H9 (cell line): ENCODE results near the gene FBLN2. TPM values are rescaled to one million over a fixed set of nuclear protein-coding genes. Genes with fewer than 3 reads are reported as not detected.

Experiments used
- DNase-seq: peaks from one replicate; pipeline ENCODE4 v3.0.0-alpha.2; 2017
- H2AFZ ChIP-seq: one replicate; pipeline ENCODE4 v1.6.1; 2013; ENCODE audit warnings: mild to moderate bottlenecking, low read length, control low read depth, moderate library complexity
- H2AK5ac ChIP-seq: 2 replicates; pipeline ENCODE4 v1.6.1; 2013; ENCODE audit warnings: low read length, control low read depth, mixed read lengths; ENCODE audit not compliant: insufficient read length
- H2BK120ac ChIP-seq: one replicate; pipeline ENCODE4 v1.6.1; 2013; ENCODE audit warnings: low read depth, mild to moderate bottlenecking, low read length, control low read depth, inconsistent platforms; ENCODE audit not compliant: poor library complexity, severe bottlenecking
- H2BK12ac ChIP-seq: 2 replicates; pipeline ENCODE4 v1.6.1; 2013; ENCODE audit warnings: low read length, control low read depth, mixed read lengths, low read depth; ENCODE audit not compliant: insufficient read length
- H2BK15ac ChIP-seq: 2 replicates; pipeline ENCODE4 v1.6.1; 2013; ENCODE audit warnings: low read depth, low read length, control low read depth
- H2BK20ac ChIP-seq: one replicate; pipeline ENCODE4 v1.6.1; 2013; ENCODE audit warnings: low read depth, mild to moderate bottlenecking, low read length, control low read depth, inconsistent platforms; ENCODE audit not compliant: poor library complexity, severe bottlenecking
- H2BK5ac ChIP-seq: 2 replicates; pipeline ENCODE4 v1.6.1; 2013; ENCODE audit warnings: low read length, control low read depth, mixed read lengths; ENCODE audit not compliant: insufficient read length
- H3K14ac ChIP-seq: 2 replicates; pipeline ENCODE4 v1.6.1; 2013; ENCODE audit warnings: low read length, control low read depth; ENCODE audit not compliant: insufficient read depth
- H3K18ac ChIP-seq: 2 replicates; pipeline ENCODE4 v1.6.1; 2013; ENCODE audit warnings: low read depth, mild to moderate bottlenecking, mixed read lengths, low read length, control low read depth; ENCODE audit not compliant: insufficient read length
- H3K23ac ChIP-seq: 2 replicates; pipeline ENCODE4 v1.6.1; 2013; ENCODE audit warnings: low read length, control low read depth, mixed read lengths, low read depth; ENCODE audit not compliant: insufficient read length
- H3K23me2 ChIP-seq: 2 replicates; pipeline ENCODE4 v1.6.1; 2013; ENCODE audit warnings: low read depth, mild to moderate bottlenecking, mixed read lengths, low read length, control low read depth; ENCODE audit not compliant: insufficient read length, poor library complexity, severe bottlenecking
- H3K27ac ChIP-seq: 2 replicates; pipeline ENCODE4 v1.5.1; 2013; ENCODE audit warnings: low read length, control low read depth, mixed read lengths, low read depth; ENCODE audit not compliant: insufficient read length
- H3K27me3 ChIP-seq: 2 replicates; pipeline ENCODE4 v1.6.1; 2013; ENCODE audit warnings: low read length, control low read depth, inconsistent platforms; ENCODE audit not compliant: insufficient read depth
- H3K4ac ChIP-seq: 2 replicates; pipeline ENCODE4 v1.6.1; 2013; ENCODE audit warnings: low read depth, mild to moderate bottlenecking, control low read depth, inconsistent platforms, low read length, moderate library complexity
- H3K4me1 ChIP-seq: 2 replicates; pipeline ENCODE4 v1.6.1; 2013; ENCODE audit warnings: low read length, control low read depth, inconsistent platforms; ENCODE audit not compliant: insufficient read depth
- H3K4me2 ChIP-seq: 2 replicates; pipeline ENCODE4 v1.6.1; 2013; ENCODE audit warnings: low read length, control low read depth, mixed read lengths; ENCODE audit not compliant: insufficient read length, insufficient read depth
- H3K56ac ChIP-seq: 2 replicates; pipeline ENCODE4 v1.6.1; 2013; ENCODE audit warnings: low read depth, mild to moderate bottlenecking, mixed read lengths, low read length, control low read depth; ENCODE audit not compliant: insufficient read length
- H3K79me1 ChIP-seq: 2 replicates; pipeline ENCODE4 v1.6.1; 2013; ENCODE audit warnings: low read depth, mild to moderate bottlenecking, moderate library complexity, low read length, control low read depth, inconsistent platforms; ENCODE audit not compliant: insufficient read depth, poor library complexity, severe bottlenecking
- H3K79me2 ChIP-seq: 2 replicates; pipeline ENCODE4 v1.6.1; 2013; ENCODE audit warnings: low read length, control low read depth, inconsistent platforms; ENCODE audit not compliant: insufficient read depth
- H3K9ac ChIP-seq: 2 replicates; pipeline ENCODE4 v1.6.1; 2013; ENCODE audit warnings: low read length, control low read depth, mixed read lengths; ENCODE audit not compliant: insufficient read length; ENCODE audit errors: extremely low read depth
- H3K9me3 ChIP-seq: one replicate; pipeline ENCODE4 v1.6.1; 2013; ENCODE audit warnings: low read depth, low read length, inconsistent platforms; ENCODE audit not compliant: control insufficient read depth
- H3T11ph ChIP-seq: one replicate; pipeline ENCODE4 v1.6.1; 2013; ENCODE audit warnings: mild to moderate bottlenecking, low read length, control low read depth, inconsistent platforms
- H4K20me1 ChIP-seq: one replicate; pipeline ENCODE4 v1.6.1; 2013; ENCODE audit not compliant: control insufficient read depth, insufficient read length, insufficient read depth
- H4K5ac ChIP-seq: 2 replicates; pipeline ENCODE4 v1.6.1; 2013; ENCODE audit warnings: low read depth, mild to moderate bottlenecking, mixed read lengths, low read length, control low read depth; ENCODE audit not compliant: insufficient read length
- H4K8ac ChIP-seq: replicated peaks from 2 replicates; pipeline ENCODE4 v1.6.1; 2013; ENCODE audit warnings: low read length, control low read depth, mixed read lengths, low read depth; ENCODE audit not compliant: insufficient read length
- H4K91ac ChIP-seq: 2 replicates; pipeline ENCODE4 v1.6.1; 2013; ENCODE audit warnings: low read depth, mild to moderate bottlenecking, moderate library complexity, mixed read lengths, low read length, control low read depth; ENCODE audit not compliant: insufficient read length
- H3K27ac Mint-ChIP-seq, 3 experiments: 2 replicates in 2 of 3; 3 replicates in 1 of 3; pipeline ENCODE4 v1.8.0; 2020 to 2021; ENCODE audit warnings: mixed read lengths in 3 of 3, mild to moderate bottlenecking in 1 of 3, moderate library complexity in 1 of 3
- H3K27me3 Mint-ChIP-seq: 2 replicates; pipeline ENCODE4 v1.8.0; 2021; ENCODE audit warnings: low read depth, mild to moderate bottlenecking, moderate library complexity, mixed read lengths
- H3K36me3 Mint-ChIP-seq, 3 experiments: 2 replicates in 2 of 3; 3 replicates in 1 of 3; pipeline ENCODE4 v1.8.0; 2020 to 2021; ENCODE audit warnings: low read depth in 3 of 3, mixed read lengths in 3 of 3; ENCODE audit not compliant: insufficient read depth in 1 of 3
- H3K4me1 Mint-ChIP-seq, 2 experiments: 2 replicates each; pipeline ENCODE4 v1.8.0; 2020; ENCODE audit warnings: mixed read lengths in 2 of 2
- H3K4me3 Mint-ChIP-seq, 2 experiments: 2 replicates in 1 of 2; 3 replicates in 1 of 2; pipeline ENCODE4 v1.8.0; 2020 to 2021; ENCODE audit warnings: mild to moderate bottlenecking in 2 of 2, mixed read lengths in 2 of 2, moderate library complexity in 1 of 2
- H3K9me3 Mint-ChIP-seq, 2 experiments: 2 replicates in 1 of 2; 3 replicates in 1 of 2; pipeline ENCODE4 v1.8.0; 2020; ENCODE audit warnings: mild to moderate bottlenecking in 2 of 2, mixed read lengths in 2 of 2, moderate library complexity in 1 of 2
- CTCF ChIP-seq: fragments of 200-600 bp; sonication (generic); conservative IDR thresholded peaks from 3 replicates; pipeline ENCODE4 v1.8.0; 2021; ENCODE audit warnings: antibody characterized with exemption, mild to moderate bottlenecking
- WGBS: extraction: QIAGEN DNeasy Blood & Tissue Kit; methylation state at CpG from one replicate; pipeline ENCODE4 v1.1.7; 2013; ENCODE audit warnings: missing lambda C conversion rate, low lambda C conversion rate, mixed read lengths; ENCODE audit not compliant: insufficient read length; ENCODE audit errors: extremely low coverage; 5-methylcytosine and 5-hydroxymethylcytosine counted together
- total RNA-seq: library from RNA; stranded (reverse); gene quantifications from 2 replicates; pipeline ENCODE4 v1.2.1, GENCODE V29; 2021

Gene FBLN2
- total RNA-seq, 1 experiment from 2014 or later = 11.8 TPM

GRCh38 chr3:13544951-13545651 lies 3.8 kb upstream of the FBLN2 start:
- Histone ChIP-seq H4K91ac (no peak overlapping the region), H3T11ph (no peak overlapping the region), H3K27ac (no peak overlapping the region), H2BK12ac (no peak overlapping the region), H3K14ac (no peak overlapping the region), H3K4ac (no peak overlapping the region), H4K5ac (no peak overlapping the region), H3K4me1 (no peaks in the 10 kb centered on the region; the same call in 1 of the 2 replicates), H3K79me1 (no peaks in the 10 kb centered on the region), H3K79me2 (no peaks in the 10 kb centered on the region), H2BK15ac (no peak overlapping the region), H4K8ac (no peak overlapping the region), H3K9ac (no peak overlapping the region), H3K23ac (no peak overlapping the region), H3K9me3 (no peaks in the 10 kb centered on the region), H2AFZ (no peak overlapping the region), H3K18ac (no peak overlapping the region), H4K20me1 (no peaks in the 10 kb centered on the region), H3K56ac (no peak overlapping the region), H2AK5ac (no peak overlapping the region), H2BK5ac (no peak overlapping the region), H3K4me2 (no peak overlapping the region), H3K27me3 (no peaks in the 10 kb centered on the region; the same call in 1 of the 2 replicates), H2BK120ac (no peak overlapping the region), H2BK20ac (no peak overlapping the region), H3K23me2 (no peaks in the 10 kb centered on the region)
- DNase-seq = peak; percentile 10
- WGBS = no CpG with 5 or more reads among the region's 9 CpGs
- Mint-ChIP-seq H3K36me3 (peaks cover 0 to 2% (median 0%) of the 10 kb centered on the region in 3 experiments; a peak in 2 of 7 replicates), H3K9me3 (peaks cover 0 to 2% of the 10 kb centered on the region in 2 experiments; a peak in 2 of 5 replicates), H3K27me3 (peaks cover 34% of the 10 kb centered on the region), H3K27ac (no peak overlapping the region; a peak in 2 of 7 replicates), H3K4me3 (no peak overlapping the region), H3K4me1 (peaks cover 22 to 38% of the 10 kb centered on the region in 2 experiments)
- TF ChIP-seq CTCF = no peak
